ENCODE data around the gene F10.

DNA sequence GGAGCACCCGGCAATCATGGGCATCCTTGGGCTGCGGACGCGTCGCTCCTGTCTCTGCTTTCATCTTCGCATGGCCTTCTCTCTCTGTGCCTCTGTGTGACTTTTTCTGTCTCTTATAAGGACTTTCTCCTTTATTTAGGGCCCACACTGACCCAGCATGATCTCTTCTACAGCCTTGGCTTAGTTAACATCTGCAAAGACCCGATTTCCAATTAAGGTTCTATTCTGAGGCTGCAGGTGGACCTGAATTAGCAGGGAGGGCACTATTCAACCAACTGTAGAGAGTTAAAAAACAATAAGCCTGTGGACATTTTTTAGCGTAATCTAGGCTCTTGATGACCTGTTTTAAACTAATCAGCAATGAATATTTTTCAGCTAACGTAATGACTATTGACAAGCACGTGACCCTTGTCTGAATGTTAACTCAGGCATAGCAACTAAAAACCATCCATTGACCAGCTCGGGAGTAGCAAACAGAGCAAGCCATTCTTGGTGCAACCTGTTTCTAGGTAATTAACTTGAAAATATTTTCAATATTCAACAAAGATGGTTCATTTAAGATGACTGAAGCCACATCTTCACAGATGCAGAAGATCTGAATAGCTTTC lies 15.2 kb downstream of the F10 start:
- no peak for TF ChIP-seq POLR2A (IDR thresholded peaks at IDR 0.05)
- TF ChIP-seq, protein P1, sequence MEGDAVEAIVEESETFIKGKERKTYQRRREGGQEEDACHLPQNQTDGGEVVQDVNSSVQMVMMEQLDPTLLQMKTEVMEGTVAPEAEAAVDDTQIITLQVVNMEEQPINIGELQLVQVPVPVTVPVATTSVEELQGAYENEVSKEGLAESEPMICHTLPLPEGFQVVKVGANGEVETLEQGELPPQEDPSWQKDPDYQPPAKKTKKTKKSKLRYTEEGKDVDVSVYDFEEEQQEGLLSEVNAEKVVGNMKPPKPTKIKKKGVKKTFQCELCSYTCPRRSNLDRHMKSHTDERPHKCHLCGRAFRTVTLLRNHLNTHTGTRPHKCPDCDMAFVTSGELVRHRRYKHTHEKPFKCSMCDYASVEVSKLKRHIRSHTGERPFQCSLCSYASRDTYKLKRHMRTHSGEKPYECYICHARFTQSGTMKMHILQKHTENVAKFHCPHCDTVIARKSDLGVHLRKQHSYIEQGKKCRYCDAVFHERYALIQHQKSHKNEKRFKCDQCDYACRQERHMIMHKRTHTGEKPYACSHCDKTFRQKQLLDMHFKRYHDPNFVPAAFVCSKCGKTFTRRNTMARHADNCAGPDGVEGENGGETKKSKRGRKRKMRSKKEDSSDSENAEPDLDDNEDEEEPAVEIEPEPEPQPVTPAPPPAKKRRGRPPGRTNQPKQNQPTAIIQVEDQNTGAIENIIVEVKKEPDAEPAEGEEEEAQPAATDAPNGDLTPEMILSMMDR (IDR thresholded peaks at IDR 0.05) = no peak

Data from heart left ventricle (tissue), 13 donors.